Esophagus (tissue), 2 donors: ENCODE data around the gene CD34. TPM values are rescaled to one million over a fixed set of nuclear protein-coding genes. Genes with fewer than 3 reads are reported as not detected.
A peak's percentile ranks its signal among the peaks of the same experiment; 100 is the strongest.

Experiments used
- H3K27ac ChIP-seq, 2 donors: one replicate each; pipeline ENCODE4 v1.5.1; 2013; ENCODE audit warnings: low read depth in 2 of 2, mild to moderate bottlenecking in 2 of 2, inconsistent platforms in 1 of 2, low read length in 1 of 2, moderate library complexity in 1 of 2
- H3K27me3 ChIP-seq, 2 donors: one replicate each; pipeline ENCODE4 v1.6.1; 2013; ENCODE audit warnings: low read length in 2 of 2, control low read depth in 1 of 2, mild to moderate bottlenecking in 1 of 2; ENCODE audit not compliant: insufficient read depth in 2 of 2, control insufficient read depth in 1 of 2
- H3K36me3 ChIP-seq, 2 donors: one replicate each; pipeline ENCODE4 v1.6.1; 2013; ENCODE audit warnings: low read length in 1 of 2; ENCODE audit not compliant: control insufficient read depth in 2 of 2, insufficient read depth in 2 of 2
- H3K4me1 ChIP-seq, 2 donors: one replicate each; pipeline ENCODE4 v1.6.1; 2013; ENCODE audit warnings: low read length in 1 of 2; ENCODE audit not compliant: control insufficient read depth in 2 of 2, insufficient read depth in 2 of 2
- H3K4me3 ChIP-seq, 2 donors: one replicate each; pipeline ENCODE4 v1.5.1; 2013; ENCODE audit warnings: low read length in 2 of 2, mild to moderate bottlenecking in 2 of 2, low read depth in 1 of 2, moderate library complexity in 1 of 2
- H3K9me3 ChIP-seq, 2 donors: one replicate each; pipeline ENCODE4 v1.6.1; 2013; ENCODE audit warnings: mild to moderate bottlenecking in 2 of 2, low read depth in 1 of 2, low read length in 1 of 2, moderate library complexity in 1 of 2; ENCODE audit not compliant: control insufficient read depth in 2 of 2, insufficient read depth in 1 of 2
- WGBS, 2 donors: extraction: QIAGEN DNeasy Blood & Tissue Kit; methylation state at CpG; one replicate each; pipeline ENCODE4 v1.1.7; 2013; 5-methylcytosine and 5-hydroxymethylcytosine counted together
- polyA plus RNA-seq, 2 donors: library from polyadenylated mRNA; stranded (reverse); fragments of 200-250 nt; gene quantifications; one replicate each; pipeline ENCODE4 v1.2.3, GENCODE V29; 2013
- donor health status: healthy with polysubstance abuse.
- donor health status: Bipolar disorder and iron deficiency.

Gene CD34
- polyA plus RNA-seq, 2 donors: 3.8 to 10.2 TPM

DNA sequence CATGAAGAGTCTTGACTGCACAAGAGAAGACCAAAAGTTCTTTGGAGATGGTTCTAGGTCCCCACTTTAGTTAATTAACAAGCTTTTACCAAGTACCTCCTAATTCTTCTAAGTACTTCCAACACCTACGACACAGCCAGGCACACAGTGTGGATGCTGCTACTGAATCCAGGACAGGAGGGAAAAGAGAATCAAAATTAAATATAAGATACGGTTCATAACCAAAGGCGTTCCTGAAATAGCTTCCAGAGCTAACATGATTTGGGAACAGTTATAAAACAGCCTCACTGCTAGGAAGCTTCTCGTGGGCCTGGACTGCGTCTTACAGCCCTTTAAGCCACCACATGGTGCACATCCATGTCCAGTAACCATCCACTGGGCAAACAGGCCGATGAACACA lies 75.0 kb downstream of the CD34 start:
- H3K4me1 ChIP-seq: peaks cover 14 to 19% of the 10 kb centered on the region in 2 donors
- H3K27me3 ChIP-seq: no peaks in the 10 kb centered on the region
- no peaks in the 10 kb centered on the region for H3K9me3 ChIP-seq
- H3K36me3 ChIP-seq: peaks cover 0 to 5% of the 10 kb centered on the region in 2 donors
- 94 to 95% methylated on average over 6 of the region's 6 CpGs for WGBS, 2 donors
- H3K4me3 ChIP-seq: no peak overlapping the region
- H3K27ac ChIP-seq: no peak overlapping the region

DNA sequence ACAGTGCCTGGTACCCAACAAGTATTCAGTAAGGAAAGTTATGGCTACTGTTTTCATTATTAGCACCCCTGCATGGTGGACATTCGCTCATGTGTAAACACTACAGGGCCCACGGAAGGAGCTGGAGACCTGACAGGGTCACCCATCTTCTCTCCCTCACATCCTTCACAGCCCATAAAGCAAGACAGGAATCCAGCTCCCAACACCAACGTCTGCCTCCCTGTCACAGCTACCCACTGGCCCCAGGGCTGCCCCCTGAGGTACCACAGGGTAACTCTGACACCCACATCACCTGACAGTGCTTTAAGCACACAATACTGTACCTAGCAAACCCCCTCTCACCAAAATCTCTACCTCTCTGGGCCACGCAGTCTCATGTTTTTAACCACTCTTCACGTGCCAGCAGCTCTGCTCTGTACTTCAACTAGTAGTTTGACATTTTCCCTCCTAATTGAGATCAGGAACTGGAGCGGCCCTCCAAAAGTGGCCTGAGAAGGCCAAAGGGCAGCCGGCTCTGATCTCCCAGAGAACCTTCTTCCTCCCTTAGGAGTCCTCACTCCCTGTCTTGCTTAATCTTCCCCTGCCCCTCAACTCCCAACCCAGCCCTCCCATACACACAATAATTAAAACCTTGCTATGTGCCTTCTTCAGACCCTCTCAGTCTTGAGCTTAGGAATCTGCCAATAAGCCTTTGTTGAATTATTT lies 76.8 kb downstream of the CD34 start:
- peaks cover 14 to 20% of the 10 kb centered on the region in 2 donors for H3K4me1 ChIP-seq
- WGBS, 2 donors: 88 to 92% methylated on average over 7 of the region's 7 CpGs
- H3K4me3 ChIP-seq: no peak overlapping the region
- no peak overlapping the region for H3K27ac ChIP-seq
- H3K36me3 ChIP-seq: no peaks in the 10 kb centered on the region
- H3K27me3 ChIP-seq: no peaks in the 10 kb centered on the region
- H3K9me3 ChIP-seq: no peaks in the 10 kb centered on the region

- peaks cover 12 to 14% of the 10 kb centered on the region in 2 donors for H3K4me1 ChIP-seq
Measured at GRCh38 chr1:207833381-207833780, 77.5 kb downstream of the CD34 start.

GRCh38 chr1:207832796-207833195 lies 78.1 kb downstream of the CD34 start:
- 87 to 90% methylated on average over 8 of the region's 8 CpGs for WGBS, 2 donors
- no peak overlapping the region for H3K27ac ChIP-seq
- H3K4me1 ChIP-seq: peaks cover 9 to 11% of the 10 kb centered on the region in 2 donors
- no peaks in the 10 kb centered on the region for H3K9me3 ChIP-seq
- no peak overlapping the region for H3K4me3 ChIP-seq
- no peaks in the 10 kb centered on the region for H3K27me3 ChIP-seq
- no peaks in the 10 kb centered on the region for H3K36me3 ChIP-seq

More at GRCh38 chr1:207833381-207833780, 77.5 kb downstream of the CD34 start:
- Histone ChIP-seq H3K27ac (no peak overlapping the region), H3K27me3 (no peaks in the 10 kb centered on the region), H3K9me3 (no peaks in the 10 kb centered on the region), H3K4me3 (no peak overlapping the region), H3K36me3 (no peaks in the 10 kb centered on the region)
- 87 to 94% methylated on average over 6 of the region's 6 CpGs for WGBS, 2 donors

GRCh38 chr1:207831517-207832327 lies 79.2 kb downstream of the CD34 start:
- peak overlapping the region in 1 of 2 donors; percentile 65 for H3K27ac ChIP-seq
- H3K4me1 ChIP-seq: peaks cover 9 to 17% of the 10 kb centered on the region in 2 donors
- WGBS, 2 donors: 44 to 55% methylated on average over 9 of the region's 9 CpGs
- no peaks in the 10 kb centered on the region for H3K27me3 ChIP-seq
- H3K36me3 ChIP-seq: no peaks in the 10 kb centered on the region
- H3K9me3 ChIP-seq: no peaks in the 10 kb centered on the region
- H3K4me3 ChIP-seq: no peak overlapping the region

Other genes starting within 250 kb of the CD34 start
- gene CD46, start 159.1 kb downstream of the CD34 start, polyA plus RNA-seq: 100 to 1,000 TPM in 1 of 2 donors, 10 to 100 TPM in 1; 79.6 to 154 TPM